Stimulated activated naive CD4-positive, alpha-beta T cell treated with Interleukin-2 at 50 U/mL for 16 hours (primary cell): ENCODE data around the gene SLC6A17.

ENCODE experiments used
- DNase-seq: peaks from one replicate; lab custom pipeline; 2025; lab: John Stamatoyannopoulos, UW

SLC6A17 gene

GRCh38 chr1:110174961-110175360 lies 24.7 kb downstream of the SLC6A17 start:
- DNase-seq: no peak

GRCh38 chr1:110176299-110176956 lies 26.1 kb downstream of the SLC6A17 start:
- no peak for DNase-seq

GRCh38 chr1:110177775-110178174 lies 27.5 kb downstream of the SLC6A17 start:
- DNase-seq: no peak

GRCh38 chr1:110183642-110184167 lies 33.4 kb downstream of the SLC6A17 start:
- no peak for DNase-seq

- no peak for DNase-seq
These were observed 34.2 kb downstream of the SLC6A17 start for GRCh38 chr1:110184446-110184845.

- no peak for DNase-seq
These were observed 34.9 kb downstream of the SLC6A17 start for GRCh38 chr1:110185181-110185580.

- no peak for DNase-seq
These were observed 36.3 kb downstream of the SLC6A17 start for GRCh38 chr1:110186558-110186957.

GRCh38 chr1:110187139-110187890 lies 37.0 kb downstream of the SLC6A17 start:
- DNase-seq: no peak

- DNase-seq: no peak
These were observed 37.8 kb downstream of the SLC6A17 start for GRCh38 chr1:110188035-110188618.

GRCh38 chr1:110189181-110189580 lies 38.9 kb downstream of the SLC6A17 start:
- no peak for DNase-seq

GRCh38 chr1:110190282-110190929 lies 40.1 kb downstream of the SLC6A17 start:
- DNase-seq: no peak

GRCh38 chr1:110192541-110192940 lies 42.2 kb downstream of the SLC6A17 start:
- DNase-seq: no peak

GRCh38 chr1:110195196-110195595 lies 44.9 kb downstream of the SLC6A17 start:
- DNase-seq: no peak

- DNase-seq: peak; percentile 54
These were observed 46.8 kb downstream of the SLC6A17 start for GRCh38 chr1:110196917-110197765.

- DNase-seq: no peak
These were observed 47.8 kb downstream of the SLC6A17 start for GRCh38 chr1:110197905-110198629.

GRCh38 chr1:110198746-110199145 lies 48.5 kb downstream of the SLC6A17 start:
- DNase-seq: no peak

GRCh38 chr1:110200190-110200589 lies 49.9 kb downstream of the SLC6A17 start:
- DNase-seq: no peak

GRCh38 chr1:110200666-110201065 lies 50.4 kb downstream of the SLC6A17 start:
- DNase-seq: no peak

- DNase-seq: no peak
These were observed 51.0 kb downstream of the SLC6A17 start for GRCh38 chr1:110201157-110201825.

- DNase-seq: peak; percentile 50
These were observed 52.8 kb downstream of the SLC6A17 start for GRCh38 chr1:110203021-110203661.
